Hindlimb muscle (tissue), 1 donor: ENCODE results near the gene ZFYVE21. TPM values are rescaled to one million over a fixed set of nuclear protein-coding genes. Genes with fewer than 3 reads are reported as not detected.

Experiments
- DNase-seq: peaks from one replicate; pipeline ENCODE4 v3.0.0-alpha.2; 2013
- polyA plus RNA-seq: library from polyadenylated mRNA; unstranded; fragments of 120-200 nt; gene quantifications from one replicate; pipeline ENCODE4 v1.2.1, GENCODE V29; 2013; ENCODE audit not compliant: insufficient read length

The ZFYVE21 gene
- polyA plus RNA-seq, 1 donor: 44.2 TPM

DNA sequence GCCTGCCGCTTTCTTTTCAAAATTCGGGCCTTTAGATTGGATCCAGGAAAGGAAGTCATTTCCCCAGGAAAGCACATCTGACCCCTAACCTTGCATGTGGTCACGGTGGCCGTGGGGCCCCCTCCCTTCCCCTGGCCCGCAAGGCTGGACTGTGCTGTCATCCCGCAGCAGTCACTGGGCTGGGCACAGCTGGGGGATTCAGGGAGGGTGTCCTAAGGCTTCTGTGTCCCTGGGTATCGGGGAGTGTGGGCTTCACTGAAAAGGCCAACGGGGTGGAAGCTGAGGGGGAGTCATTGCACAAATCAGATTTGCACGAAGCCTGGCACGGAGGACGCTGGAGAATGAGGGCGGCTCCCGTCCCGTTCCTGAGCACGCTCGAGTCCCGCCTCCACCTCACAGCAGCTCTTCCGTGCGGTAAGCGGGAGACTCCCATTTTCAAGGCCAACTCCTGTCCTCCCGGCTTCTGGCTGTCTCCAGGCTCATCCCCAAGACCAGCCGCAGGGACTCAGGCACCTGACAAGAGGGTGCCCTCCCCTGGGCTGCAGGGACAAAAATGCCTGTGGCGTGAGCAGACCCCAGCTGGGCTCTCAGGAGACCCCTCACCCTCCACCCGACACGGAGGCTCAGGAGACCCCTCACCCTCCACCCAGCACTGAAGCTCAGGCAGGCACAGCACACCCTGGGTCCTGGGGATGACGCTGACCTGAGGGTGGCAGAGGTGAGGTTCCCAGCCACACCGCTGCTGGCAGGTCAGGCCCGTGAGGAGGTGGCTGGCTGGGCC is 9.9 kb upstream of the ZFYVE21 start:
- no peak for DNase-seq

DNA sequence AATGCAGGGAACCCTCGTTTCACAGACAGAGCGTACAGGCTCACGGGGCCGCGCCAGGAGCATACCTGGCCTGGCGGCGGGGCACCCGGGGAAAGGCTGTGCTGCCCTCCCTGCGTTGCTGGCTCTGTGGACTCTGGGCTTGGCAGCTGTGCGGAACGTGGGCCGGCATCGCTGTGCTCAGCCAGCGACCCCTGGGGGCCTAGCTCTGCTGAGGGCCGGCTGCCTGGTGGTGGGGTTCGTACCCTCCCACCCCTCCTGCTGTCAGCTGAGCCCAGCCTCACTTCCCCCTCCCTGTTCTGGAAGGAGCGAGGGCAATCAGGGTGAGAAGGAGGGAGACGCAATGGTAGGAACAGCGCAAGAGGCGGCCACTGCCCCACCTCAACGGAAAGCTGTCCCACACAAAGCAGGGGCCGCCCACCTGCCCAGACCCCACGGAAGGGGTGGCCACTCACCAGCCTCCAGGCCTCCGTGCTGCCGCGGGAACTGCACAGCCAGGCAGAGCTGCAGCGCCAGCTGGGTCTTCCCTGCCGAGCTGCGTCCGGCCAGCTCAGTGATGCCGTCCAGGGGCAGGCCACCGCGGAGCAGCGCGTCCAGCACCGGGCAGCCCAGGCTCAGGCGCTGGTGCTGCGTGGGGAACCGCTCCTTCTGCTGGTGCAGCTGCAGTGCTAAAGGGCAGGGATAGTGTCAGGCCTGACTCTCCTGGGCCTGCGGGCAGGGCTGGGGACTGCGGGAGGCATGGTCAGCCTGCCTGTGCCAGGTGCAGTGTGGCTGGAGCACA is 8.9 kb upstream of the ZFYVE21 start:
- no peak for DNase-seq

DNA sequence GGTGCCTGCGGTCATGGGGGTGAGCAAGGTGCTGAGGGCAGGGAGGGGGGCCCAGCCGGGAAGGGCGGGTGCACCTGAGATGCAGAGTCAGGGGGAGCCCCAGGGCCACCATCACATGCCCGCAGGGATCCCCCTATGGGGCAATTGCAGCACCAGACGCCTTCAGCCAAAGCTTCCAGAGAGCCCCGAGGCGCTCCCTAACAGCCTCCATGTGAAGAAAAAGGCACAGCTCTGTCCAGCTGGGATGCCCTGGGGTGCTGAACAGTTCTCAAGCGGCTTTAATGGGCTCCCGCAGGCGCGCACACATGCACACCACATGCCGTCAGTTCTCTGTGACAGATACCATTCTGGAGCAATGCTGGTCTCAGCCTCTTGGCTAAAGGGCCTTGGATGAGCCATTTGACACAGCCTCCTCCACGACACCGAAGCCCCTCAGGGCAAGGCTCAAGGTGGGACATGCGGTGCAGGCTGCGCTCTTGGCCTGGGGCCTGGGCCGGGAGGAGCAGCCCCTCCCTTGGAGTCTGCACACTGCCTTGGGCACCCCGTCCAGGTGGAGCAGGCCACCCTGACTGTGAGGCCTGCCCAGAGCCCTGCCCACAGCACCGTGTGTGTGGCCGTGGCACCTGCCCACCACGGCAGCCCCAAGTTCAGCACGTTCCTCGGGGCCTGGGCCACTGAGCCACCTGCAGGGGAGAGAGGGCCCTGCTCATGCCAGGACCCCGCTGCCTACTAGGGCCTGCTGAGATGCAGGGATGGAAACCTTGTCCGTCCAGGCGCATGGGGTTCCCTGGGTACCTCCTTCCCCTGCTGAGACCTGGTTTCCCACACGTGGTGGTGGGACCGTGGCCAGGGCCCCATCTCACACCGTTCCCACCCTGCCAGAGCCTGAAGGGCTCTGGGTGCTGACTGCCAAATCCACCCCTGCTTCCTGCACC is 8.0 kb upstream of the ZFYVE21 start:
- no peak for DNase-seq

DNA sequence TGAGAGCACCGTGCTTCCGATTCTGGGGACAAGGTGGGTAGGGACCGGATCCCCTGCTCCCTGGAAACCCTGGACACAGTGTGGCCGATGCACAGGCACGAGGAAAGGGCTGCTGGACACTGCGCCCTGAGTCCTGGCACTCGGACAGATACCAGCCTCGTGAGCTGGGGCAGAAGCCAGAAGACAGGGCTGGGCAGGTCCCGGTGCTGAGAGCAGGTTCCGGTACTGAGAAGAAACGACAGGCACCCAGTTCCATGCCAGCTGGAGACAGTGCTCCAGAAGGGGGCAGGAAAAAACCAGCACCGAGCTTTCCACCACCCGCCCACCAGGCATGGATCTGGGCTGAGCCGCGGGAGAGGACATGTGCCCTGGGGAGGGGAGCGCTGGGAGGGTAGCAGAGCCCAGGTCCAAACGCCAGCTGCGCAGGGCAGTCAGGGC is 6.8 kb upstream of the ZFYVE21 start:
- DNase-seq: no peak

DNA sequence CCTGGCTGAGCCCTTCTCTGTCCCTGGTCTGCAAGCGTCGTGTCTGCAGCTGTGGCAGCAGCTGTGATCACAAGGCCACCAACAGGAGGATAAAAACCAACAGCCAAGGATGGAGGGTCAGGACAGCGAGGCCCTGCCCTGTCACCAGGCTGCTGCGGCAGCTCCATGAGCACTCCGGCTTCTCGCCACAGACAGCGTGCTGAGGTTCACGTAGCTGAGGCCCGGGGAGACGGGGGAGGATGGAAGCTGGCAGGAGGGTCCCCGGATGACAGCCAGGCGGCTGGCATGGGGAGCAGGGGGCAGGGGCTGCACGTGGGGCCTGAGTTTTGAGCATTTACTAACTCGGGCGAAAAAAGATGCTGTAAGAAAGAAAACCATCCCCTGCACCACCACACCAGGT is 5.8 kb upstream of the ZFYVE21 start:
- no peak for DNase-seq

DNA sequence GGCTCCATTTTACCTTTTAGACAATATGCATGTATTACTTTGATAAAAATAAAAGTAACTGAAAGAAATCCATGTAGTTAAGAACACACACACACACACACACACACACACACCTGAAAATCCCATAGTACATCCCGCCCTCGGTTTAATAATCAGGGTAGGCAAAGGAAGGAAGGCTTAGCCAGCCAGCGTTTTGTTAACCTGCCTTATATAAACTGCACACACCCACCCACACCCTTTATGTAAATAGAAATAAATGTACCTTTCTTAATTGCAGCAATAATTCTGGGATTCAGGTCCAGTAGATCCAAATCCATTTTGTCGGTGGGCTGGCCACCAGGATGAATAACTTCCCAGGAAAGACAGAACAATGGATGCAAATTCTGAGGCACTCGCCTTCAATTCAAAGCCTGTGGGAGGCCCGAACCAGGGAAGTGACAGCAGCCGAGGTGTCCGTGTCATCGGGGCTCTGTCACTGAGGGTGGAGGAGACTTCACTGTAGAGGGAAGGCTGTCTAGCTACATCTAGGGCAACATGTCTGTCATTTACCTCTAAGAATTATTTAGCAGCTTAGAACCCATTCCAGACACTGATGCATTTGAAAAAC is 4.7 kb upstream of the ZFYVE21 start:
- no peak for DNase-seq

DNA sequence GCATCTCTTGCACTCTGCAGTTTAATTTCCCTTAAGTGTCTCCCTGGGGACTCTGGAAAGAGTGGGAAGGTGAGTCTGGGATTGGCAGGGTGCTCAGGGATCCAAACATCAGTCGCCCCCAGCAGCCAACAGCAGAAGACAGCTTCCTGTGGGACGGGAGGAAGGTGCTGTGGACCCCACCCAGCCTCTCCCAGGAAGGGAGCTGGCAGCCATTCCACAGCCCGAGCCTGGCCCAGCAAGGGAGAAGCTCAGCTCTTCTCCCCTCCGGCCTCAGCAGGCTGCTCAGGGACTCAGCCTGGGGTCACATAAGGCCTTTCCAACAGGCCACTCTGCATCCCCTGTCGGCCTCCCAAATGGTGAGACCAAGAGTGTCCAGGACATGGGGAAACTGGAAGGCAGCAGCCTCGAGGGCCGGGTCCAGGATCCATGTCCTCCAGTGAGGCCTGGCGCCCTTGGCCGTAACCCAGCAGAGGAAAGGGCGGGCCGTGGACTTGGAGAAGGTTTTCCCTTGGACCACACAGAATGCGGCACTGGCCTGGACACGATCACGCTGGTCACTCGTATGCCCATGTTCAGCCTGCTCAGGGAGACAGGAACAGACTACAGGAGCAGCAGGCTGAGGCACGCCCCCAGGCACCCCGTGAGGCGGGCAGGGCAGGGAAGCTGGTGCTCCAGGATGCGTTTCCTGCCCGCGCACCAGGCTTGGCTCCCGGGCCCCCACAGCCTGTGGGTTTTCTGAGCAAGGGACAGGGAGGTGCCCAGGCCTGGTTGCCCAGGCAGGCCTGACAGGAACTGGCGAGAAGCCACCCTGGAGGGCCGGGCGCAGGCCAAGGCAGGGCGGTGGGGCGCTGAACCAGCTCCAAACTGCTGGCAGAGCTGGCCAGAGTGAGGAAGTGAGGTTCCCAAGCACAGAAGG is 3.8 kb upstream of the ZFYVE21 start:
- DNase-seq: no peak

DNA sequence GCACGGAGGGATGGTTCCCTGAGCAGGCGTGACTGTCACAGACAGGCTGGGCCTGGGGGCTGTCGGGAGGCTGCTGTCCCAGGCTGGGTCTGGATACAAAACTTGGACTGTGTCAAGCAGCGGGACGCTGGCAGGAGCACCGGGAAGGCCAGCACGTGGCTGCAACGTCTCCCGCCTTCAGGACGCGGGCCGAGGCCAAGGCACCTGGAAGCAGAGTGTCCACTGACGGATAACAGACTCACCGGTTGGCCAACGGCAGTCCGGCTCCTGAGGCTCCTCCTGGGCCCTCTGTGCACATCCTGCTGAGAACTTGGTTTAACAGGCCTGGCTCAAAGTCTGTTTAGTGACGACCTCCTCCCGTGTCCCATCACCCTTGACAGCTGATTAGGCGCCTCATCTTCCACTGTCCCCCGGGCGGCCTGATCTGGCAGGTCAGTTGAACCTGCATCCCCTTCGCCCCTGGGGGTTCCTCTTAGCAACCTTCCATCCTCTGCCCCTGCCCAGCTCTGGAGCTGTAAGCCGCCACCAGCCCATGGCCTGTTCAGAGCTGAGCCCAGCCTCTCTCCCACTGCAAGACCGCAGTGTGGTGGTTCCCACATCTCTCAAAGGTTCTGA is 2.9 kb upstream of the ZFYVE21 start:
- no peak for DNase-seq

DNA sequence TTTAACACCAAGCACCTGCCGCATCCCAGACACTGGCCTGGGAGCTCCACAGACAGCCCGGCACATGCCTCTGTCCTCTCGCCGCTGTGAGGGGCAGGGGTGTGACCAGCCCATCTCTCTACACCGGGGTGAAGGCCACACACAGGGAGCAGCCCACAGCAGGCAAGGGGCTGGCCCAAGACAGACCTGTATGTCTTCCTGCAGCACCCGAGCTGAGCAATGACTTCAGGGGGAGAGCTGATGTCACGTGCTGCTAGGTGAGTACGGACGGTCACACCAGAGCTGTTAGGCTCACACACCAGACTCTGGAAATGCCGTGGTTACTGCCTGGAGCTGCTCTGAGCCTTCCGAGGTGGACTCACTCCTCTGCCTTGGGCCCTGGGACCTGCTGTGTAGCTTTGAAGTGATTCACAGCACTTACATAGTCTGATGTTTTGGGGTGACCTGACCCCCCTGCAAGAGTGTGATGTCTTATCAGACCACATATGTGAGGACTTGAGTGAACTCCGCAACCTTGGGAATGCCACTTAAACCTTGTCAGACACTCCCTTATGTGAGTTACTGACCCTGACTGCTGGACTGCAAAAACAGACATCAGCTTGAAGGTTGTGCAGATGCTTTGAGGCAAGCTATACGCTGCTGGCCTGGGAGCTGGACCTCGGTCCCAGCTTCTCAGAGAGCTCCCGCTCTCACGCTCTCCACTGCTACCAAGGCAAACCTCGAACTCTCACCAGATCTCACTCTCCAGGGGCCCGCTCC is 2.1 kb upstream of the ZFYVE21 start:
- no peak for DNase-seq

DNA sequence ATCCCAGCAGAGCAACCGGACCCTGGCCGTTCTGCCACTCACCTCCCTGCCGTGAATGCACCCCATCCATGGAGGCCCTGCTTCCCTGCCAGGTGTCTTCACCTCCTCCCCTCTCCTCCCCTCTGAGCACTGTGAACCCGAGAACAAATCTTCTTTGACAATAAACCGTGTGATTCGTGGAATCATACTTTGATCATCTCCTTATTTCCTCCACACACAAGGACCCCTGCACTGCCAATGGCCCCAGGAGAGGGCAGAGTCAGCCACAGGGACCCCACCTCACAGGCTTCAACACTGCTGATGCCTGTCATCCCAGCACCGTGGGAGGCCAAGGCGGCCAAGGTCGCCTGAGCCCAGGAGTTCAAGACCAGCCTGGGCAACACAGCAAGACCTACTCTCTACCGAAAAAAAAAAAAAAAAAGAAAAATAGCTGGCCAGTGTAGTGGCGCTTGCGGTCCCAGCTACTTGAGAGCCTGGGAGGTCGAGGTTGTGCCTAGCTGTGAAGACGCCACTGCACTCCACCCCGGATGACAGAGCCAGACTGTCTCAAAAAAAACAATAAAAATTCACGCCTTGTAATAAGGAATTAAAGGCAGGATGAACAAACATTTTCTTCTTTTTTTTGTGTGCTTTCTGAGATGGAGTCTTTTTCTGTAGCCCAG is 1.4 kb upstream of the ZFYVE21 start:
- no peak for DNase-seq

DNA sequence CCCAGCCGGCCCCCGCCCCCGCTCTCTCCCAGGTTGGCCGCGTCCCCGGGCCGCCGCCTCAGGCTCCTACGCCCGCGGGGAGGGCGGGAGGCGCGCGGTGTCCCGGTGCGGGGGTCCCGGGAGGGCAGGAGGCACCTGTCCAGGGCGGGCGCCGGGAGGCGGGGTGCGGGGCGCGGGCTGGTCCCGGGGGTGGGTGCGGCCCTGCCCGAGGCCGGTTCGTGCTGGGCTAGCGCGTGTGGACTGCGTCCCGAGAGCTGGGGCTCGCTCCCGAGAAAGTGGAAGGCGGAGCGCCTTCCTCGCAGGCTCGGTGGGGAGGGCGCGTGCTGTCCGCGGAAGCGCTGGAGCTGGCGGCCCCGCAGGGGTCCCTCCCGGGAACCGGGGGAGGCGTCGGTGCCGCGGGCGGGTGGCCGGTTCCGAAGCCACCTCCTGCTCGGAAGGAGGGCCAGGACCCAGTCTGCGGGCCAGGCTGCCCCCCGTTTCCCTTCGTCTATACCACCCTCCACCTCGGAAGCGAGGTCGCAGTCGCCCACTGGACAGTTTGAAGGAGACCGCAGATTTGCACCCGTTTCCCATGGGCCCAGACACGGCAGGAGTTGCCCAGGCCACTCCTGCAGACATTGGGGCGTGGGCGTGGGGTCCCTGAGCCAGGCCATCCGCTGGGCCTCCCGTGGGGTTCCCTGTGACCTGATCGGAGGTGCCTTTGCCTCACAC is 636 bp downstream of the ZFYVE21 start:
- no peak for DNase-seq

DNA sequence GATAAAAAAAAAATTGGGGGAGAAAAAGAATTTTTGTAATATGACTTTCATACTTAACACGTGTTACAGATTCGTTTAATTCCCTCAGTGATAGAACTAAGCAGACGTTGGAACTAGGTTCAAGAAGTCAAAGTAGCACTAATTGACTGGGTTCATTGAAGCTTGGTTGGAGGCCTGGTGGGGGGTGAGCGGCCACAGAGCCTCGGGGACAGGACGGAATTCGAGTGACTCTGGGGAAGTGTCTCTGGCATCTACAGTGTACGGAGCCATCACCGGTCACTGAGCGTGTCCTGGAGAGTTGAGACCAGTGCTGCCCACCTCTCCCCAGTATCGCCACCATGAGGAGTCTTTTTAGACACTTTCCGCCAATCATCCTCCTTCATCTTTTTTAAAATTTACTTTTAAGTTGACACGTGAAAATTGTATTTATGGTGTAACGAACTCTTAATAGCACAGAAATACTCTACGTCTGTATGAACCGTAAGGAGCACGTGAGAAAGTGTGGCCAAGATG is 1.3 kb downstream of the ZFYVE21 start:
- no peak for DNase-seq

DNA sequence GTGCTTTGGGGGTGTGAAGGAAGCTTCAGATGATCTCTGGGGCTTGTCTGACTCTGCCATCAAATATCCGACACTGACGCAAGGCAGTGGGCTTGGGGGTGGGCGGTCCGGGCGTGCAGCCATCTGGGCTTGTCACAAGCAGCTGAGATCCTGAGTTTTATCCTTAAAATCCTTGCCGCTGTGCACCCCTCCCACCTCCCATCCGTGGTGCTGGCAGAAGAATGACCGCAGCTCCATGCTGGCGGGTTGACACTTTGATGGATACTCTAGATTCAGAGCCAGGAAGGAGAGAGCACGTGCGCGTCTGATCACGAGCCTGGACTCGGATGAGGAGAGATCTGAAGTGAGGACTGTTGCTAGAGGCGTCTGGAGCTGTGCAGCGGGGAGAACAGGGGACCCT is 3.0 kb downstream of the ZFYVE21 start:
- peak; percentile 38 for DNase-seq

DNA sequence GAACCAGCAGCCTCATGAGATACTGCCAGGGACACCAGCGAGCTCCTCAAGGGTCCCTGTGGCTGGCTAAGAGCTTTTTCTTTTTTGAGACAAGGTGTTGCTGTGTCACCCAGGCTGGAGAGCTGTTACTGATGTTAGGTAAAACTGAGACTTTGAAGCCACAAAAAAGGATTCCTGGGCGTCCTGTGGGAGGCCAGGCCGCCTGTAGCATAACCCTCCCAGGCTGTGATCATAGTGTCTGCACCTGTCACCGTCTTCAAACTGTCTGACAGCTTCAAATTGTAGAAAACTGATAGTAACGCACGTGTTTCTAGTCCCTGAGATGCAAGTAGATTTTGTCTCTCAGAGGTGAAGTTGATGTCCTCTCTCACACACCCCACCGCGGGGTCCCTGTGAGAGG is 4.1 kb downstream of the ZFYVE21 start:
- no peak for DNase-seq

DNA sequence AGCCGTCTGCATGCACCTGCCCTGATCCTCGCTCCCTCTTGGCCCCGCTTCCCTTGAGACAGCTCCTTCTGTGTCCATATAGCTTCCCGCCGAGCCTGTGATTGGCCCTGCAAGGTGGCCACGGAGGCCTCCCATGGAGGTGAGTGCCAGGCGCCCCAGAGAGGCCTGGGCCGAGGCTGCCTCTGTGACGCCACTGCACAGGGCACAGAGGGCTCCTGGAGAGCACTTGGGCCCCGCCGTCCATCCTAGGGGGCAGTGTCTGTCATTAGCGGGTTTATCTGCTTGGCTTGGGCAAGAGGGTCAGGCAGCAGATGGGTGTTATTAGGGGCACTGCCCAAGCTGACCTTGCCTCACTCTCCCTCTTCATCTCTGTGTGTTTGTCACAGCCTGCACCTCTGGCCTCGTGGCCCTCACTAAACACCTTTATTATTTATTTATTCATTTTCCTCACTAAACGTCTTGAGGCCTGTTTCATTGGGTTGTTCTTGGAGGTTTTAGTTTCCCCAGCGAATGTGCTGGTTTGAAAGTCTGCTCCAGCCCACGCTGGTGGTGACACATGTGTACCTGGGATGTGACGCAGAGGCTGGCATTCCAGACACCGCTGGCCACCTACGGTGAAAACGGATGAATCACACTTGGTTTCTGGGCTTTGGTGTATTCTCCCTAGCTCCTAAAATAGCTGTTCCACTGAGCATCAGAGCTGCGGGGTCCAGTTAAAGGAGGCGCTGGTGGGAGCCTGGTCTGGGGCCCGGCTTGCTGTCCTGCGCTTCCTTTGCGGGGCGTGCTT is 5.9 kb downstream of the ZFYVE21 start:
- no peak for DNase-seq

DNA sequence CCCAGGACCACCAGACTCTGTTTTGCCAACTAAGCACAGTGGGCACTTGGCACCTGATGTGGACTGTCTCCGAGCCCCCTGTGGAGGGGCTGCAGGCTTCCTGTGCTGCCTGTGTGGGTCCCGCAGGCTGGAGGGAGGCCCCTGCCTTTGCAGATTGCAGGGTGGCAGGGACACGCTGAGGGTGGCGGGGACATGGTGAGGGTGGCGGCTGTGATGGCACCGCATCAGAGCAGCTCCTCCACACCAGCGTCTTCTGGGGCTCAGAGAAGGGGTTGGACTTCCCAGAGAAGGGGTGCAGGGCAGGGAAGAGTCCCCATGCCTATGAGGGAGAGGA is 8.1 kb downstream of the ZFYVE21 start:
- no peak for DNase-seq

DNA sequence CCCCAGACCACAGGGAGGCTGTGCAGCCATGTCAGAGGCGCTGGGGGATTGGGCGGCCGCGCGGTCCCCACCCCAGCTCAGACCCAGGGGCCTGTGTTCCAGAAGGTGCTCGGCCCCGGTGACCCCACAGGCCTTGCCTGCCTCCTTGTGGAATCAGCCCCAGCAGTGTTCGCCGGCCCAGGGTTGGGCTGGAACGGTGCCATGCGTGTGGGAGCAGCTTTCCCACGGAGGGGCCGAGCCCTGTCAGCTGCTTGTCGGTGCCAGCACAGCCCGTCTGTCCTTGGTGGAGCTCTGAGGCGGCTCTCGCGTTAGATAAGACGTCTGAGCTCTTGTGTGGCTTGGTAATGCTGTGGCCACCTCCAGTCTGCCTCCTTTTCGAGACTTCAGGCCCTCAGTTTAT is 8.5 kb downstream of the ZFYVE21 start:
- no peak for DNase-seq
